GM23338 (cell line): ENCODE results near the gene MAP1LC3B2. TPM values are rescaled to one million over a fixed set of nuclear protein-coding genes. Genes with fewer than 3 reads are reported as not detected.
A peak's percentile ranks its signal among the peaks of the same experiment; 100 is the strongest.

ENCODE experiments used
- ATAC-seq: fragments of 200-7000 bp; cut with Tn5 transposase; 3 replicates; pipeline ENCODE4 v1.9.1; 2020
- DNase-seq: peaks from one replicate; pipeline ENCODE4 v3.0.0-alpha.2; 2015; ENCODE audit warnings: low spot score
- H2AFZ ChIP-seq: fragments of 200-600 bp; sonication (generic); 2 replicates; pipeline ENCODE4 v1.8.0; 2016; ENCODE audit warnings: antibody characterized with exemption, mild to moderate bottlenecking, moderate library complexity
- H3F3A ChIP-seq: fragments of 200-600 bp; sonication (generic); replicated peaks from 2 replicates; pipeline ENCODE4 v1.8.0; 2017; ENCODE audit warnings: antibody characterized with exemption, mixed run types, low read depth
- H3K27ac ChIP-seq: fragments of 200-600 bp; sonication (generic); 2 replicates; pipeline ENCODE4 v1.6.1; 2016; ENCODE audit warnings: low read depth
- H3K27me3 ChIP-seq: fragments of 200-600 bp; sonication (generic); 2 replicates; pipeline ENCODE4 v1.8.0; 2016; ENCODE audit warnings: mild to moderate bottlenecking, mixed run types, moderate library complexity; ENCODE audit not compliant: insufficient read depth
- H3K36me3 ChIP-seq: fragments of 200-600 bp; sonication (generic); 2 replicates; pipeline ENCODE4 v1.8.0; 2016; ENCODE audit warnings: mild to moderate bottlenecking; ENCODE audit not compliant: insufficient read depth
- H3K4me1 ChIP-seq: fragments of 200-600 bp; sonication (generic); 2 replicates; pipeline ENCODE4 v1.8.0; 2016; ENCODE audit warnings: mild to moderate bottlenecking, moderate library complexity; ENCODE audit not compliant: insufficient read depth
- H3K4me2 ChIP-seq: fragments of 200-600 bp; sonication (generic); 2 replicates; pipeline ENCODE4 v1.7.1; 2017; ENCODE audit warnings: mixed run types
- H3K4me3 ChIP-seq: fragments of 200-600 bp; sonication (generic); 2 replicates; pipeline ENCODE4 v1.6.1; 2016; ENCODE audit warnings: mixed run types
- H3K79me2 ChIP-seq: fragments of 200-600 bp; sonication (generic); replicated peaks from 2 replicates; pipeline ENCODE4 v1.8.0; 2017; ENCODE audit warnings: mild to moderate bottlenecking; ENCODE audit not compliant: insufficient read depth
- H3K9me2 ChIP-seq: fragments of 200-600 bp; sonication (generic); 2 replicates; pipeline ENCODE4 v1.8.0; 2017; ENCODE audit not compliant: insufficient read depth
- H4K20me1 ChIP-seq: fragments of 200-600 bp; sonication (generic); replicated peaks from 2 replicates; pipeline ENCODE4 v1.8.0; 2017; ENCODE audit warnings: mild to moderate bottlenecking; ENCODE audit not compliant: insufficient read depth
- H3K27ac Mint-ChIP-seq: 2 replicates; pipeline ENCODE4 v1.8.0; 2020; ENCODE audit warnings: inconsistent platforms, mild to moderate bottlenecking, moderate library complexity, mixed read lengths
- H3K27me3 Mint-ChIP-seq: 3 replicates; pipeline ENCODE4 v1.8.0; 2022; ENCODE audit warnings: low read depth, mild to moderate bottlenecking, moderate library complexity, mixed read lengths, inconsistent platforms; ENCODE audit not compliant: insufficient read depth, poor library complexity
- H3K36me3 Mint-ChIP-seq: 3 replicates; pipeline ENCODE4 v1.8.0; 2021; ENCODE audit warnings: low read depth, mild to moderate bottlenecking, inconsistent platforms, moderate library complexity, mixed read lengths
- H3K4me1 Mint-ChIP-seq: 3 replicates; pipeline ENCODE4 v1.8.0; 2020; ENCODE audit warnings: mild to moderate bottlenecking, inconsistent platforms, mixed read lengths
- H3K4me3 Mint-ChIP-seq: 3 replicates; pipeline ENCODE4 v1.8.0; 2021; ENCODE audit warnings: moderate library complexity, mild to moderate bottlenecking, inconsistent platforms, mixed read lengths
- H3K9me3 Mint-ChIP-seq: 3 replicates; pipeline ENCODE4 v1.8.0; 2020; ENCODE audit warnings: moderate library complexity, mild to moderate bottlenecking, inconsistent platforms, mixed read lengths
- CREB1 ChIP-seq: fragments of 250-450 bp; sonication (Bioruptor Pico); IDR thresholded peaks from 2 replicates; pipeline ENCODE4 v1.5.0; 2020; ENCODE audit warnings: low read depth, mild to moderate bottlenecking, moderate library complexity
- EZH2phosphoT487 ChIP-seq: fragments of 200-600 bp; sonication (generic); IDR thresholded peaks from one replicate; pipeline ENCODE4 v1.8.1; 2018; ENCODE audit warnings: antibody characterized with exemption; ENCODE audit not compliant: unreplicated experiment
- JUNB ChIP-seq: IDR thresholded peaks from one replicate; pipeline ENCODE4 v1.6.1; 2016; ENCODE audit warnings: antibody characterized with exemption; ENCODE audit not compliant: unreplicated experiment
- NANOG ChIP-seq: IDR thresholded peaks from 2 replicates; pipeline ENCODE4 v1.6.1; 2016; ENCODE audit warnings: antibody characterized with exemption, borderline replicate concordance
- POLR2AphosphoS5 ChIP-seq: IDR thresholded peaks from 2 replicates; pipeline ENCODE4 v1.6.1; 2016; ENCODE audit warnings: antibody characterized with exemption, low read depth
- STAT1 ChIP-seq: IDR thresholded peaks from one replicate; pipeline ENCODE4 v1.6.1; 2016; ENCODE audit warnings: antibody characterized with exemption; ENCODE audit not compliant: unreplicated experiment
- ZNF331 ChIP-seq: fragments of 250-450 bp; sonication (Bioruptor Pico); IDR thresholded peaks from 2 replicates; pipeline ENCODE4 v1.5.0; 2020; ENCODE audit warnings: low read depth, mild to moderate bottlenecking, moderate library complexity
- polyA plus RNA-seq: library from polyadenylated mRNA; unstranded; fragments of >200 nt; fragmentation: Nextera tagmentation; extraction: Ambion mirVana; gene quantifications from 2 replicates; pipeline ENCODE4 v1.2.1, GENCODE V29; 2016
- total RNA-seq: library from RNA; depleted of rRNA; stranded (reverse); fragments of >200 nt; shearing (Covaris generic); gene quantifications from 2 replicates; pipeline ENCODE4 v1.2.3, GENCODE V29; 2014
- TF ChIP-seq, protein P1 (sequence below): IDR thresholded peaks from 2 replicates; pipeline ENCODE4 v1.6.1; 2016; ENCODE audit warnings: antibody characterized with exemption
- TF ChIP-seq, protein P2 (sequence below): IDR thresholded peaks from one replicate; pipeline ENCODE4 v1.6.1; 2018; ENCODE audit warnings: antibody characterized with exemption; ENCODE audit not compliant: unreplicated experiment
- TF ChIP-seq, protein P3 (sequence below), 2 experiments: fragments of 200-600 bp in 1 of 2; sonication (generic) in 1 of 2; conservative IDR thresholded peaks; 2 replicates each; pipeline versions ENCODE4 v1.5.1 to v1.6.1; 2016 to 2017; ENCODE audit warnings: antibody characterized with exemption in 2 of 2, low read depth in 2 of 2, mild to moderate bottlenecking in 2 of 2, moderate library complexity in 1 of 2
- TF ChIP-seq, protein P4 (sequence below): fragments of 250-450 bp; sonication (Bioruptor Pico); IDR thresholded peaks from 2 replicates; pipeline ENCODE4 v1.5.0; 2020; ENCODE audit warnings: mild to moderate bottlenecking, moderate library complexity

The MAP1LC3B2 gene
- total and polyA plus RNA-seq, 2 experiments from 2014 or later = 1.3 to 6.7 TPM

DNA sequence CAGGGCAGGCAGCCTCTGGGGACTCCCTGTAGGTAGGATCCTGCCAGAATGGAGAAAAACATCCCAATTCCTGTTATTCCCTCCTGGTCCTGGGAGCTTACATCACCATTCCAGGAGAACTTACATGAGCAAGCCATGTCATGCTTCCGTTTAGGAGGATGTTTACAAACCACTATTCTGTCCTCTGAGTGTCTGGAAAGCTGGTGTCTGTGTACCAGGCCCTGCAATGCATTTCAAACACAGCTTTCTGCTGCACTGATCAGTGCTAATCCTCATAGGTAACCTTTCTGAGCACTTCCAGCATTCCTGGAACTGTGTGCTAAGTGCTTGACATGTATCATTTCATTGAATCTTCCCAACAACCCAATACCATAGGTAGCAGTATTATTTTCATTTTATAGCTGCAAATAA is 19.8 kb upstream of the MAP1LC3B2 start (continued):
- TF ChIP-seq, protein P1, sequence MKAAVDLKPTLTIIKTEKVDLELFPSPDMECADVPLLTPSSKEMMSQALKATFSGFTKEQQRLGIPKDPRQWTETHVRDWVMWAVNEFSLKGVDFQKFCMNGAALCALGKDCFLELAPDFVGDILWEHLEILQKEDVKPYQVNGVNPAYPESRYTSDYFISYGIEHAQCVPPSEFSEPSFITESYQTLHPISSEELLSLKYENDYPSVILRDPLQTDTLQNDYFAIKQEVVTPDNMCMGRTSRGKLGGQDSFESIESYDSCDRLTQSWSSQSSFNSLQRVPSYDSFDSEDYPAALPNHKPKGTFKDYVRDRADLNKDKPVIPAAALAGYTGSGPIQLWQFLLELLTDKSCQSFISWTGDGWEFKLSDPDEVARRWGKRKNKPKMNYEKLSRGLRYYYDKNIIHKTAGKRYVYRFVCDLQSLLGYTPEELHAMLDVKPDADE = no peak
- TF ChIP-seq ZNF331 (no peak), STAT1 (no peak), NANOG (no peak), CREB1 (CRISPR knock-in tag) (no peak), POLR2AphosphoS5 (no peak)
- TF ChIP-seq, protein P2, sequence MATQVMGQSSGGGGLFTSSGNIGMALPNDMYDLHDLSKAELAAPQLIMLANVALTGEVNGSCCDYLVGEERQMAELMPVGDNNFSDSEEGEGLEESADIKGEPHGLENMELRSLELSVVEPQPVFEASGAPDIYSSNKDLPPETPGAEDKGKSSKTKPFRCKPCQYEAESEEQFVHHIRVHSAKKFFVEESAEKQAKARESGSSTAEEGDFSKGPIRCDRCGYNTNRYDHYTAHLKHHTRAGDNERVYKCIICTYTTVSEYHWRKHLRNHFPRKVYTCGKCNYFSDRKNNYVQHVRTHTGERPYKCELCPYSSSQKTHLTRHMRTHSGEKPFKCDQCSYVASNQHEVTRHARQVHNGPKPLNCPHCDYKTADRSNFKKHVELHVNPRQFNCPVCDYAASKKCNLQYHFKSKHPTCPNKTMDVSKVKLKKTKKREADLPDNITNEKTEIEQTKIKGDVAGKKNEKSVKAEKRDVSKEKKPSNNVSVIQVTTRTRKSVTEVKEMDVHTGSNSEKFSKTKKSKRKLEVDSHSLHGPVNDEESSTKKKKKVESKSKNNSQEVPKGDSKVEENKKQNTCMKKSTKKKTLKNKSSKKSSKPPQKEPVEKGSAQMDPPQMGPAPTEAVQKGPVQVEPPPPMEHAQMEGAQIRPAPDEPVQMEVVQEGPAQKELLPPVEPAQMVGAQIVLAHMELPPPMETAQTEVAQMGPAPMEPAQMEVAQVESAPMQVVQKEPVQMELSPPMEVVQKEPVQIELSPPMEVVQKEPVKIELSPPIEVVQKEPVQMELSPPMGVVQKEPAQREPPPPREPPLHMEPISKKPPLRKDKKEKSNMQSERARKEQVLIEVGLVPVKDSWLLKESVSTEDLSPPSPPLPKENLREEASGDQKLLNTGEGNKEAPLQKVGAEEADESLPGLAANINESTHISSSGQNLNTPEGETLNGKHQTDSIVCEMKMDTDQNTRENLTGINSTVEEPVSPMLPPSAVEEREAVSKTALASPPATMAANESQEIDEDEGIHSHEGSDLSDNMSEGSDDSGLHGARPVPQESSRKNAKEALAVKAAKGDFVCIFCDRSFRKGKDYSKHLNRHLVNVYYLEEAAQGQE = no peak

DNA sequence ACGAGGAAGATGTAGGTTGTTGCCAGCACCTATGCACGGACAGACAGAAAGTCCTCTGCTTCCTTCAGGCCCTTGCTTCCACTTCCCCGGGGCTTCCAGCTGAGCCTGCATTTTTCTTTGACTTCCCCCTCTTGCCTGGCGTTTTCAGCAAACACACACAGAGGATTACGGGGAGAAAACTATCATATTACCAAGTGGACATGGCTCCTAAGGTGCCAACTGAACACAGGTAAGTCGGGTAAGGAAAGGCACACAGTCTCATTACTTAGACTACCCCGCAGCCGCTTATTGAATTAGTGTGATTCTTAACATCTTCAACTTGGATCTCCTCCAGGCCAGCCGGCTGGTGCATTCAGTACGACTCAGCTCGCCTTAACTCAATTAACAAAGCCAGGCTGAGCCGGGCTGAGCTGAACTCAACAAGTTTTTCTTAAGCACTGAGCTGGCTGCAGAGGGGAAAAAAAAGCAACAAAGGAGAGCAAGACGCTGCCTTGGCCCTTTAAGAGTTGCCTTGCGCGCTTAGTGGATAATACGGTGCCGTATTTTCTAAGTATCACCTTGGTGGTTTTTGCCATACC is 19.2 kb upstream of the MAP1LC3B2 start:
- no peaks in the 10 kb centered on the region for H3K79me2 ChIP-seq
- Mint-ChIP-seq H3K36me3 (no peaks in the 10 kb centered on the region; the same call in 2 of the 3 replicates), H3K9me3 (no peaks in the 10 kb centered on the region), H3K4me3 (peak overlapping the region; percentile 55), H3K4me1 (peaks cover 43% of the 10 kb centered on the region), H3K27me3 (peaks cover 14% of the 10 kb centered on the region), H3K27ac (peak overlapping the region; percentile 80)
- ATAC-seq (peak; percentile 81), DNase-seq (peak; percentile 73)
- H4K20me1 ChIP-seq = no peaks in the 10 kb centered on the region
- H3F3A ChIP-seq = no peaks in the 10 kb centered on the region
- H3K9me2 ChIP-seq = no peaks in the 10 kb centered on the region
- H2AFZ ChIP-seq = peak overlapping the region; percentile 64; the same call in 1 of the 2 replicates
- H3K27me3 ChIP-seq = no peaks in the 10 kb centered on the region
- H3K4me1 ChIP-seq = peaks cover 19% of the 10 kb centered on the region
- H3K27ac ChIP-seq = peak overlapping the region; percentile 64
- no peaks in the 10 kb centered on the region for H3K36me3 ChIP-seq
- peak overlapping the region; percentile 58 for H3K4me2 ChIP-seq
- peak overlapping the region; percentile 28; the same call in 1 of the 2 replicates for H3K4me3 ChIP-seq
- no peak for TF ChIP-seq STAT1
- TF ChIP-seq POLR2AphosphoS5 = no peak
- TF ChIP-seq EZH2phosphoT487 = no peak
- TF ChIP-seq, protein P3, sequence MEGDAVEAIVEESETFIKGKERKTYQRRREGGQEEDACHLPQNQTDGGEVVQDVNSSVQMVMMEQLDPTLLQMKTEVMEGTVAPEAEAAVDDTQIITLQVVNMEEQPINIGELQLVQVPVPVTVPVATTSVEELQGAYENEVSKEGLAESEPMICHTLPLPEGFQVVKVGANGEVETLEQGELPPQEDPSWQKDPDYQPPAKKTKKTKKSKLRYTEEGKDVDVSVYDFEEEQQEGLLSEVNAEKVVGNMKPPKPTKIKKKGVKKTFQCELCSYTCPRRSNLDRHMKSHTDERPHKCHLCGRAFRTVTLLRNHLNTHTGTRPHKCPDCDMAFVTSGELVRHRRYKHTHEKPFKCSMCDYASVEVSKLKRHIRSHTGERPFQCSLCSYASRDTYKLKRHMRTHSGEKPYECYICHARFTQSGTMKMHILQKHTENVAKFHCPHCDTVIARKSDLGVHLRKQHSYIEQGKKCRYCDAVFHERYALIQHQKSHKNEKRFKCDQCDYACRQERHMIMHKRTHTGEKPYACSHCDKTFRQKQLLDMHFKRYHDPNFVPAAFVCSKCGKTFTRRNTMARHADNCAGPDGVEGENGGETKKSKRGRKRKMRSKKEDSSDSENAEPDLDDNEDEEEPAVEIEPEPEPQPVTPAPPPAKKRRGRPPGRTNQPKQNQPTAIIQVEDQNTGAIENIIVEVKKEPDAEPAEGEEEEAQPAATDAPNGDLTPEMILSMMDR (conservative IDR thresholded peaks at IDR 0.05; ENCODE audit: low read depth in 2 of 2) = no peak
- TF ChIP-seq, protein P4, sequence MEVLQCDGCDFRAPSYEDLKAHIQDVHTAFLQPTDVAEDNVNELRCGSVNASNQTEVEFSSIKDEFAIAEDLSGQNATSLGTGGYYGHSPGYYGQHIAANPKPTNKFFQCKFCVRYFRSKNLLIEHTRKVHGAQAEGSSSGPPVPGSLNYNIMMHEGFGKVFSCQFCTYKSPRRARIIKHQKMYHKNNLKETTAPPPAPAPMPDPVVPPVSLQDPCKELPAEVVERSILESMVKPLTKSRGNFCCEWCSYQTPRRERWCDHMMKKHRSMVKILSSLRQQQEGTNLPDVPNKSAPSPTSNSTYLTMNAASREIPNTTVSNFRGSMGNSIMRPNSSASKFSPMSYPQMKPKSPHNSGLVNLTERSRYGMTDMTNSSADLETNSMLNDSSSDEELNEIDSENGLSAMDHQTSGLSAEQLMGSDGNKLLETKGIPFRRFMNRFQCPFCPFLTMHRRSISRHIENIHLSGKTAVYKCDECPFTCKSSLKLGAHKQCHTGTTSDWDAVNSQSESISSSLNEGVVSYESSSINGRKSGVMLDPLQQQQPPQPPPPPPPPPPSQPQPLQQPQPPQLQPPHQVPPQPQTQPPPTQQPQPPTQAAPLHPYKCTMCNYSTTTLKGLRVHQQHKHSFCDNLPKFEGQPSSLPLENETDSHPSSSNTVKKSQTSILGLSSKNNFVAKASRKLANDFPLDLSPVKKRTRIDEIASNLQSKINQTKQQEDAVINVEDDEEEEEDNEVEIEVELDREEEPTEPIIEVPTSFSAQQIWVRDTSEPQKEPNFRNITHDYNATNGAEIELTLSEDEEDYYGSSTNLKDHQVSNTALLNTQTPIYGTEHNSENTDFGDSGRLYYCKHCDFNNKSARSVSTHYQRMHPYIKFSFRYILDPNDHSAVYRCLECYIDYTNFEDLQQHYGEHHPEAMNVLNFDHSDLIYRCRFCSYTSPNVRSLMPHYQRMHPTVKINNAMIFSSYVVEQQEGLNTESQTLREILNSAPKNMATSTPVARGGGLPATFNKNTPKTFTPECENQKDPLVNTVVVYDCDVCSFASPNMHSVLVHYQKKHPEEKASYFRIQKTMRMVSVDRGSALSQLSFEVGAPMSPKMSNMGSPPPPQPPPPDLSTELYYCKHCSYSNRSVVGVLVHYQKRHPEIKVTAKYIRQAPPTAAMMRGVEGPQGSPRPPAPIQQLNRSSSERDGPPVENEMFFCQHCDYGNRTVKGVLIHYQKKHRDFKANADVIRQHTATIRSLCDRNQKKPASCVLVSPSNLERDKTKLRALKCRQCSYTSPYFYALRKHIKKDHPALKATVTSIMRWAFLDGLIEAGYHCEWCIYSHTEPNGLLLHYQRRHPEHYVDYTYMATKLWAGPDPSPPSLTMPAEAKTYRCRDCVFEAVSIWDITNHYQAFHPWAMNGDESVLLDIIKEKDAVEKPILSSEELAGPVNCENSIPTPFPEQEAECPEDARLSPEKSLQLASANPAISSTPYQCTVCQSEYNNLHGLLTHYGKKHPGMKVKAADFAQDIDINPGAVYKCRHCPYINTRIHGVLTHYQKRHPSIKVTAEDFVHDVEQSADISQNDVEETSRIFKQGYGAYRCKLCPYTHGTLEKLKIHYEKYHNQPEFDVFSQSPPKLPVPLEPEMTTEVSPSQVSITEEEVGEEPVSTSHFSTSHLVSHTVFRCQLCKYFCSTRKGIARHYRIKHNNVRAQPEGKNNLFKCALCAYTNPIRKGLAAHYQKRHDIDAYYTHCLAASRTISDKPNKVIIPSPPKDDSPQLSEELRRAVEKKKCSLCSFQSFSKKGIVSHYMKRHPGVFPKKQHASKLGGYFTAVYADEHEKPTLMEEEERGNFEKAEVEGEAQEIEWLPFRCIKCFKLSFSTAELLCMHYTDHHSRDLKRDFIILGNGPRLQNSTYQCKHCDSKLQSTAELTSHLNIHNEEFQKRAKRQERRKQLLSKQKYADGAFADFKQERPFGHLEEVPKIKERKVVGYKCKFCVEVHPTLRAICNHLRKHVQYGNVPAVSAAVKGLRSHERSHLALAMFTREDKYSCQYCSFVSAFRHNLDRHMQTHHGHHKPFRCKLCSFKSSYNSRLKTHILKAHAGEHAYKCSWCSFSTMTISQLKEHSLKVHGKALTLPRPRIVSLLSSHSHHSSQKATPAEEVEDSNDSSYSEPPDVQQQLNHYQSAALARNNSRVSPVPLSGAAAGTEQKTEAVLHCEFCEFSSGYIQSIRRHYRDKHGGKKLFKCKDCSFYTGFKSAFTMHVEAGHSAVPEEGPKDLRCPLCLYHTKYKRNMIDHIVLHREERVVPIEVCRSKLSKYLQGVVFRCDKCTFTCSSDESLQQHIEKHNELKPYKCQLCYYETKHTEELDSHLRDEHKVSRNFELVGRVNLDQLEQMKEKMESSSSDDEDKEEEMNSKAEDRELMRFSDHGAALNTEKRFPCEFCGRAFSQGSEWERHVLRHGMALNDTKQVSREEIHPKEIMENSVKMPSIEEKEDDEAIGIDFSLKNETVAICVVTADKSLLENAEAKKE (CRISPR knock-in tag) = no peak
- TF ChIP-seq ZNF331 = no peak
- TF ChIP-seq, protein P1 = no peak
- no peak for TF ChIP-seq JUNB
